ENCODE measurements around the gene NFKBIB. TPM values are rescaled to one million over a fixed set of nuclear protein-coding genes. Genes with fewer than 3 reads are reported as not detected.
A peak's percentile ranks its signal among the peaks of the same experiment; 100 is the strongest.

The NFKBIB gene
- total and polyA plus RNA-seq, 2 of the 8 experiments (the other 6 are each of a cell fraction or from before 2014, with no cell fraction given), result 37.3 to 44.1 TPM

GRCh38 chr19:38949580-38950367 is 50.0 kb downstream of the NFKBIB start (continued):
- no peak for TF ChIP-seq CTCF (IDR thresholded peaks at IDR 0.05; ENCODE audit: control extremely low read depth in 1 of 3, insufficient read depth in 1 of 3, low read depth in 1 of 3, low read length in 3 of 3)
- no peak for TF ChIP-seq ATF3 (IDR thresholded peaks at IDR 0.05; ENCODE audit: insufficient read depth, low read depth, low read length)
- no peak for TF ChIP-seq JUND (IDR thresholded peaks at IDR 0.05; ENCODE audit: low read length)
- TF ChIP-seq CHD2 (IDR thresholded peaks at IDR 0.05; ENCODE audit: low read length), result no peak
- TF ChIP-seq TAF7 (optimal IDR thresholded peaks at IDR 0.05; ENCODE audit: borderline replicate concordance, low read depth, low read length), result no peak
- TF ChIP-seq KDM4A (IDR thresholded peaks at IDR 0.05; ENCODE audit: low read depth, low read length, severe bottlenecking), result peak; percentile 87
- no peak for TF ChIP-seq BRCA1 (IDR thresholded peaks at IDR 0.05; ENCODE audit: low read depth, low read length)
- TF ChIP-seq PHF8 (conservative IDR thresholded peaks at IDR 0.05; ENCODE audit: low read depth, low read length), result peak; percentile 61; the same call in 1 of the 2 replicates
- TF ChIP-seq E2F6 (IDR thresholded peaks at IDR 0.05), result peak; percentile 87
- TF ChIP-seq RFX5 (IDR thresholded peaks at IDR 0.05; ENCODE audit: borderline replicate concordance, low read depth, low read length), result no peak
- 0 out of 2 replicates have a peak, but pooled peaks have one; percentile 65 for TF ChIP-seq SP4 (IDR thresholded peaks at IDR 0.05; ENCODE audit: low read length)
- peak; percentile 50 for TF ChIP-seq ASH2L (IDR thresholded peaks at IDR 0.05; ENCODE audit: low read length)
- TF ChIP-seq HDAC2 (IDR thresholded peaks at IDR 0.05; ENCODE audit: borderline replicate concordance in 1 of 2, low read depth in 2 of 2, low read length in 2 of 2), result peak in 1 of 2 experiments; percentile 26; a peak in 1 of 4 replicates
- TF ChIP-seq GTF2F1 (IDR thresholded peaks at IDR 0.05; ENCODE audit: borderline replicate concordance, low read depth, low read length), result no peak
- peak; percentile 51; the same call in 1 of the 2 replicates for TF ChIP-seq GABPA (IDR thresholded peaks at IDR 0.05; ENCODE audit: borderline replicate concordance, insufficient read depth, low read length)
- no peak for TF ChIP-seq ZNF274 (IDR thresholded peaks at IDR 0.05; ENCODE audit: borderline replicate concordance, extremely low read depth, low read length)
- TF ChIP-seq KDM1A (IDR thresholded peaks at IDR 0.05; ENCODE audit: borderline replicate concordance, low read length), result peak; percentile 81; the same call in 1 of the 2 replicates
- TF ChIP-seq KDM5A (IDR thresholded peaks at IDR 0.05; ENCODE audit: low read length), result no peak
- 0 out of 2 replicates have a peak, but pooled peaks have one; percentile 38 for TF ChIP-seq SP1 (IDR thresholded peaks at IDR 0.05; ENCODE audit: low read depth, low read length)

Data from H1 (cell line).